AG04450 (cell line): ENCODE measurements around the gene ANKRD52. TPM values are rescaled to one million over a fixed set of nuclear protein-coding genes. Genes with fewer than 3 reads are reported as not detected.
"Not testable (repeated sequence)": the region's sequence is repeated elsewhere in the genome, so short reads cannot be mapped to it uniquely, and the experiment has no call there.

Experiments
- CTCF ChIA-PET: fragments of 300-600, 350-600 bp; formaldehyde crosslinking; extraction: SDS; loops from one replicate; lab custom pipeline; 2022; ENCODE audit warnings: antibody characterized with exemption, inconsistent platforms; lab: Charles Lee
- POLR2A ChIA-PET: fragments of 350-600 bp; formaldehyde crosslinking; extraction: SDS; loops from one replicate; lab custom pipeline; 2021; ENCODE audit warnings: antibody characterized with exemption, inconsistent platforms; lab: Yijun Ruan, JAX
- DNase-seq: peaks from one replicate; pipeline ENCODE4 v3.0.0-alpha.2; 2011; ENCODE audit warnings: low read depth, low spot score
- H3K27ac ChIP-seq: one replicate; pipeline ENCODE4 v1.5.1; 2012; ENCODE audit warnings: low read depth, low read length, control low read depth
- H3K27me3 ChIP-seq: one replicate; pipeline ENCODE4 v1.6.0; 2012; ENCODE audit warnings: low read length; ENCODE audit not compliant: control insufficient read depth, insufficient read depth
- H3K4me3 ChIP-seq: 2 replicates; pipeline ENCODE4 v1.5.1; 2011; ENCODE audit warnings: mild to moderate bottlenecking, low read depth, low read length, control low read depth
- H3K9me3 ChIP-seq: 2 replicates; pipeline ENCODE4 v1.5.1; 2012; ENCODE audit warnings: low read length; ENCODE audit not compliant: control insufficient read depth, insufficient read depth
- polyA plus RNA-seq: library from polyadenylated mRNA; depleted of rRNA; stranded (reverse); fragments of >200 nt; gene quantifications from 2 replicates; pipeline ENCODE4 v1.2.3, GENCODE V29; 2011
- TF ChIP-seq, protein P1 (sequence below): IDR thresholded peaks from 2 replicates; pipeline ENCODE4 v1.5.1; 2011; ENCODE audit warnings: low read depth, low read length, control low read depth, inconsistent platforms

ANKRD52 gene
- polyA plus RNA-seq, 1 experiment = 16.0 TPM

DNA sequence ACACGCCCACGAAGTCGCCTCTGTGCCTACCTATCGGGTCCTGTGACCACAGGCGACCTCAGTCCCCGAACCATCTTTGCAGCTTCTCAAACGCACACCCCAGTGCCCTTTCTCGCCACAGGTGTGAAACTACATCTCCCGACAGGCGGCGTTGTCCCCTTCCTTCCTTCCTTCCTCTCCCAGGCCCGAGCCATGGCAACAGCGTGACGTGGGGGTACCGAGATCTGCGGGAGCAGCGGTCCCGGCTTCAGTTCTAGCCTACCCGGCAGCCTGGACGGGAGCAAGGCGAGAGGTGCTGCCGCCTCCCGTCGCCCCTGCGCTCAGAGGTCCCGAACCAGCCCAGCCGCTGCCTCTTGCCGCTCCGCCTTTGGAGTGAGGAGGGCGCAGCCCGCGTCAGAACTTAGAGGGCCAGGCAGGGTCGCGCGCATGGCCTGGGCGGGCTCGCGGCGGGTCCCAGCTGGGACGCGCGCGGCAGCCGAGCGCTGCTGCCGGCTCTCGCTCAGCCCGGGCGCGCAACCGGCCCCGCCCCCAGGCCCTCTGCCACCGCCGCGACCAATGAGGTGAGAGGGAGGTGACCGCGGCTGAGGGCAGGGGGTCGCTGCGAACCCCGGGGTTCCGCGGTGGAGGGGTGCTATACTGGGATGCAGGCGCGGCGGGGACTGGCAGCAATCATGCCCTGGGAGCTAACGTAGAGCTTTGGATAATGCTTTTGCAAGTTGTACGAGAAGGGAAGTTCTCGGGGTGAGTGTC is 8.7 kb upstream of the ANKRD52 start, which contains the start of gene COQ10A:
Gene COQ10A, plus strand, starts transcription at position 250 of the 750 bp plus-strand sequence. Its CDS starts 177 bp downstream, at position 427.
- TF ChIP-seq, protein P1, sequence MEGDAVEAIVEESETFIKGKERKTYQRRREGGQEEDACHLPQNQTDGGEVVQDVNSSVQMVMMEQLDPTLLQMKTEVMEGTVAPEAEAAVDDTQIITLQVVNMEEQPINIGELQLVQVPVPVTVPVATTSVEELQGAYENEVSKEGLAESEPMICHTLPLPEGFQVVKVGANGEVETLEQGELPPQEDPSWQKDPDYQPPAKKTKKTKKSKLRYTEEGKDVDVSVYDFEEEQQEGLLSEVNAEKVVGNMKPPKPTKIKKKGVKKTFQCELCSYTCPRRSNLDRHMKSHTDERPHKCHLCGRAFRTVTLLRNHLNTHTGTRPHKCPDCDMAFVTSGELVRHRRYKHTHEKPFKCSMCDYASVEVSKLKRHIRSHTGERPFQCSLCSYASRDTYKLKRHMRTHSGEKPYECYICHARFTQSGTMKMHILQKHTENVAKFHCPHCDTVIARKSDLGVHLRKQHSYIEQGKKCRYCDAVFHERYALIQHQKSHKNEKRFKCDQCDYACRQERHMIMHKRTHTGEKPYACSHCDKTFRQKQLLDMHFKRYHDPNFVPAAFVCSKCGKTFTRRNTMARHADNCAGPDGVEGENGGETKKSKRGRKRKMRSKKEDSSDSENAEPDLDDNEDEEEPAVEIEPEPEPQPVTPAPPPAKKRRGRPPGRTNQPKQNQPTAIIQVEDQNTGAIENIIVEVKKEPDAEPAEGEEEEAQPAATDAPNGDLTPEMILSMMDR = peak; percentile 79
- no peaks in the 10 kb centered on the region for H3K27me3 ChIP-seq
- DNase-seq = peak; percentile 48
- peak within 1 kb of the TSS; percentile 76 for H3K4me3 ChIP-seq
- CTCF ChIA-PET = interaction anchor here (0.6 to 2.1 kb wide), 10 partner anchors 9 to 394 kb away, joined by 3 to 23 read pairs (median 4); partner anchors contain the start of genes ANKRD52, RNF41 and SMARCC2
- H3K27ac ChIP-seq = peak within 1 kb of the TSS; percentile 92
- H3K9me3 ChIP-seq = no peaks in the 10 kb centered on the region; the same call in 1 of the 2 replicates
- POLR2A ChIA-PET = interaction anchor here (0.6 to 2.0 kb wide), 9 partner anchors 8 to 417 kb away, joined by 3 to 14 read pairs (median 3); partner anchors contain the start of genes ANKRD52 and RNF41

- POLR2A ChIA-PET = interaction anchor here (0.6 to 2.0 kb wide), 6 partner anchors 8 to 418 kb away, joined by 3 to 14 read pairs (median 3); partner anchors contain the start of genes ANKRD52 and RNF41
Observed at GRCh38 chr12:56266068-56266692, 8.0 kb upstream of the ANKRD52 start.

DNA sequence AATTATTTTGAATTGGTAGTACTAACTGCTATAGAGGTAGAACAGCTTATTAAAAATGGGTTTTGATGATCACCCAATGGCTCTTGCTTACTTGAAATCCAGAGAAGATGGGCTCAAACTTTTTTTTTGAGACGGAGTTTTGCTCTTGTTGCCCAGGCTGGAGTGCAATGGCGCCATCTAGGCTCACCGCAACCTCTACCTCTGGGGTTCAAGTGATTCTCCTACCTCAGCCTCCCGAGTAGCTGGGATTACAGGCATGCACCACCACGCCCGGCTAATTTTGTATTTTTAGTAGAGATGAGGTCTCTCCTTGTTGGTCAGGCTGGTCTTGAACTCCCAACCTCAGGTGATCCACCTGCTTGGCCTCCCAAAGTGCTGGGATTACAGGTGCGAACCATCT is 4.8 kb upstream of the ANKRD52 start:
- DNase-seq, CTCF ChIA-PET, H3K9me3 ChIP-seq, H3K27ac ChIP-seq, POLR2A ChIA-PET, H3K4me3 ChIP-seq, H3K27me3 ChIP-seq: not testable (repeated sequence)

More at GRCh38 chr12:56266068-56266692, 8.0 kb upstream of the ANKRD52 start:
- not testable (repeated sequence) for DNase-seq, H3K27me3 ChIP-seq, H3K9me3 ChIP-seq
- peak overlapping the region; percentile 92 for H3K27ac ChIP-seq
- CTCF ChIA-PET = interaction anchor here (0.7 to 2.1 kb wide), 9 partner anchors 8 to 374 kb away, joined by 3 to 23 read pairs (median 4); partner anchors contain the start of genes ANKRD52, RNF41 and SMARCC2
- H3K4me3 ChIP-seq = peak overlapping the region; percentile 76

GRCh38 chr12:56261503-56262232 is 3.5 kb upstream of the ANKRD52 start:
- CTCF ChIA-PET = no interaction called here
- no peak overlapping the region for H3K27ac ChIP-seq

GRCh38 chr12:56260921-56261320 is 2.7 kb upstream of the ANKRD52 start:
- TF ChIP-seq, protein P1 = no peak
- H3K27me3 ChIP-seq = no peaks in the 10 kb centered on the region
- ChIA-PET POLR2A (no interaction called here), CTCF (no interaction called here)
- H3K4me3 ChIP-seq = no peak overlapping the region
- no peak for DNase-seq
- no peaks in the 10 kb centered on the region; the same call in 1 of the 2 replicates for H3K9me3 ChIP-seq
- H3K27ac ChIP-seq = no peak overlapping the region

More at GRCh38 chr12:56261503-56262232, 3.5 kb upstream of the ANKRD52 start:
- no peak for DNase-seq
- Histone ChIP-seq H3K27me3 (no peaks in the 10 kb centered on the region), H3K9me3 (no peaks in the 10 kb centered on the region; the same call in 1 of the 2 replicates), H3K4me3 (no peak overlapping the region)
- TF ChIP-seq, protein P1 = no peak
- POLR2A ChIA-PET = no interaction called here
